ENCODE results near the gene ARMC5.

- TF ChIP-seq EZH2phosphoT487 (IDR thresholded peaks at IDR 0.05; ENCODE audit: insufficient read depth, low read depth): no peak
- TF ChIP-seq EZH2 (IDR thresholded peaks at IDR 0.05; ENCODE audit: insufficient read depth, poor library complexity, severe bottlenecking): no peak
Measured at GRCh38 chr16:31439519-31439918, 19.8 kb upstream of the ARMC5 start.
